WTC11 (cell line): ENCODE data around the gene PKP4. TPM values are rescaled to one million over a fixed set of nuclear protein-coding genes. Genes with fewer than 3 reads are reported as not detected.

Experiments used
- ATAC-seq: fragments of 200-7000 bp; cut with Tn5 transposase; 2 replicates; pipeline ENCODE4 v1.10.0; 2021; ENCODE audit warnings: mild to moderate bottlenecking, moderate library complexity
- CTCF ChIA-PET: fragments of 300-600 bp; sonication (Branson Sonifier 250); formaldehyde crosslinking; loops from one replicate; lab custom pipeline; 2021; ENCODE audit warnings: antibody characterized with exemption; lab: Charles Lee
- POLR2A ChIA-PET: fragments of 350-600 bp; sonication (Branson Sonifier 250); formaldehyde crosslinking; loops from one replicate; lab custom pipeline; 2021; ENCODE audit warnings: antibody characterized with exemption; lab: Charles Lee
- DNase-seq: peaks from one replicate; pipeline ENCODE4 v3.0.0; 2021; ENCODE audit warnings: low spot score
- H3K27ac Mint-ChIP-seq: 2 replicates; pipeline ENCODE4 v1.8.0; 2021; ENCODE audit warnings: mixed read lengths
- H3K27me3 Mint-ChIP-seq: 2 replicates; pipeline ENCODE4 v1.8.0; 2021; ENCODE audit warnings: low read depth, mild to moderate bottlenecking, moderate library complexity, mixed read lengths
- H3K36me3 Mint-ChIP-seq: 2 replicates; pipeline ENCODE4 v1.8.0; 2021; ENCODE audit warnings: mixed read lengths
- H3K4me1 Mint-ChIP-seq: 2 replicates; pipeline ENCODE4 v1.8.0; 2022; ENCODE audit warnings: mixed read lengths
- H3K4me3 Mint-ChIP-seq: 2 replicates; pipeline ENCODE4 v1.8.0; 2021; ENCODE audit warnings: mild to moderate bottlenecking, moderate library complexity, mixed read lengths
- H3K9me3 Mint-ChIP-seq: 2 replicates; pipeline ENCODE4 v1.8.0; 2021; ENCODE audit warnings: mixed read lengths
- AFF4 ChIP-seq: sonication (generic); formaldehyde crosslinking; IDR thresholded peaks from 2 replicates; pipeline ENCODE4 v1.8.1; 2023; ENCODE audit warnings: mild to moderate bottlenecking, missing genetic modification reagents, borderline replicate concordance
- CTCF ChIP-seq: fragments of 200-600 bp; IDR thresholded peaks from 2 replicates; pipeline ENCODE4 v1.8.0; 2022; ENCODE audit warnings: antibody characterized with exemption
- E2F1 ChIP-seq: sonication (generic); formaldehyde crosslinking; IDR thresholded peaks from 2 replicates; pipeline ENCODE4 v1.8.0; 2022; ENCODE audit warnings: mild to moderate bottlenecking, missing genetic modification reagents
- FOXK1 ChIP-seq: sonication (generic); formaldehyde crosslinking; IDR thresholded peaks from 2 replicates; pipeline ENCODE4 v1.8.0; 2022; ENCODE audit warnings: mild to moderate bottlenecking, moderate library complexity, missing genetic modification reagents
- IRF2 ChIP-seq: sonication (generic); formaldehyde crosslinking; IDR thresholded peaks from 2 replicates; pipeline ENCODE4 v1.8.0; 2022; ENCODE audit warnings: low read depth, missing genetic modification reagents, borderline replicate concordance
- MAX ChIP-seq: sonication (generic); formaldehyde crosslinking; IDR thresholded peaks from 2 replicates; pipeline ENCODE4 v1.8.0; 2022; ENCODE audit warnings: mild to moderate bottlenecking, missing genetic modification reagents
- NFATC4 ChIP-seq: fragments of 250-450 bp; sonication (Bioruptor Pico); IDR thresholded peaks from 2 replicates; pipeline ENCODE4 v1.9.0; 2021; ENCODE audit warnings: mild to moderate bottlenecking
- NFE2L1 ChIP-seq: sonication (generic); formaldehyde crosslinking; IDR thresholded peaks from 2 replicates; pipeline ENCODE4 v1.8.1; 2023; ENCODE audit warnings: missing genetic modification reagents
- NR3C1 ChIP-seq: sonication (generic); formaldehyde crosslinking; conservative IDR thresholded peaks from 2 replicates; pipeline ENCODE4 v1.8.1; 2023; ENCODE audit warnings: low read depth, mild to moderate bottlenecking, missing genetic modification reagents
- OVOL2 ChIP-seq: fragments of 250-450 bp; sonication (Bioruptor Pico); IDR thresholded peaks from 2 replicates; pipeline ENCODE4 v1.9.0; 2021; ENCODE audit warnings: mild to moderate bottlenecking, borderline replicate concordance
- PRRX2 ChIP-seq: fragments of 250-450 bp; sonication (Bioruptor Pico); IDR thresholded peaks from 2 replicates; pipeline ENCODE4 v1.8.0; 2021; ENCODE audit warnings: mild to moderate bottlenecking
- RORB ChIP-seq: fragments of 250-450 bp; sonication (Bioruptor Pico); IDR thresholded peaks from 2 replicates; pipeline ENCODE4 v1.9.0; 2021; ENCODE audit warnings: mild to moderate bottlenecking
- SMAD4 ChIP-seq: sonication (generic); formaldehyde crosslinking; IDR thresholded peaks from 2 replicates; pipeline ENCODE4 v1.8.0; 2022; ENCODE audit warnings: mild to moderate bottlenecking, missing genetic modification reagents
- TEAD4 ChIP-seq: sonication (generic); formaldehyde crosslinking; IDR thresholded peaks from 2 replicates; pipeline ENCODE4 v1.8.0; 2022; ENCODE audit warnings: mild to moderate bottlenecking, missing genetic modification reagents
- ZBTB43 ChIP-seq: sonication (generic); formaldehyde crosslinking; IDR thresholded peaks from 2 replicates; pipeline ENCODE4 v1.8.1; 2023; ENCODE audit warnings: mild to moderate bottlenecking, missing genetic modification reagents
- ZNF121 ChIP-seq: sonication (generic); formaldehyde crosslinking; IDR thresholded peaks from 2 replicates; pipeline ENCODE4 v1.8.0; 2023; ENCODE audit warnings: missing genetic modification reagents
- ZNF317 ChIP-seq: sonication (generic); formaldehyde crosslinking; IDR thresholded peaks from 2 replicates; pipeline ENCODE4 v1.8.1; 2023; ENCODE audit warnings: low read depth, mild to moderate bottlenecking, moderate library complexity, missing genetic modification reagents, borderline replicate concordance
- ZNF416 ChIP-seq: fragments of 250-450 bp; sonication (Bioruptor Pico); IDR thresholded peaks from 2 replicates; pipeline ENCODE4 v1.9.0; 2021; ENCODE audit warnings: mild to moderate bottlenecking, inconsistent platforms
- ZNF512 ChIP-seq: sonication (generic); formaldehyde crosslinking; IDR thresholded peaks from 2 replicates; pipeline ENCODE4 v1.8.1; 2022; ENCODE audit warnings: missing genetic modification reagents, borderline replicate concordance
- ZSCAN18 ChIP-seq: fragments of 250-450 bp; sonication (Bioruptor Pico); IDR thresholded peaks from 2 replicates; pipeline ENCODE4 v2.1.2; 2022; ENCODE audit warnings: mild to moderate bottlenecking, moderate library complexity
- total RNA-seq: library from RNA; stranded (reverse); gene quantifications from 3 replicates; pipeline ENCODE4 v1.2.3, GENCODE V29; 2021
- TF ChIP-seq, protein P1 (sequence below): sonication (generic); formaldehyde crosslinking; IDR thresholded peaks from 2 replicates; pipeline ENCODE4 v1.8.1; 2022; ENCODE audit warnings: low read depth, mild to moderate bottlenecking, moderate library complexity, missing genetic modification reagents, borderline replicate concordance
- TF ChIP-seq, protein P2 (sequence below): sonication (generic); formaldehyde crosslinking; IDR thresholded peaks from 2 replicates; pipeline ENCODE4 v1.8.0; 2023; ENCODE audit warnings: missing genetic modification reagents

Gene PKP4
- total RNA-seq, 1 experiment from 2014 or later, result 78.9 TPM

GRCh38 chr2:158510887-158511286 is 54.1 kb downstream of the PKP4 start (continued):
- TF ChIP-seq CTCF, result no peak
- TF ChIP-seq ZSCAN18, result no peak
- TF ChIP-seq OVOL2 (CRISPR knock-in tag), result no peak
- TF ChIP-seq E2F1 (CRISPR knock-in tag), result no peak
- TF ChIP-seq ZNF416 (CRISPR knock-in tag), result no peak
- no peak for TF ChIP-seq SMAD4

- Mint-ChIP-seq H3K4me3 (no peak overlapping the region), H3K27me3 (no peaks in the 10 kb centered on the region), H3K27ac (no peak overlapping the region)
- DNase-seq, result no peak
- POLR2A ChIA-PET, result no interaction called here
- TF ChIP-seq ZNF121 (CRISPR knock-in tag) (no peak), NFATC4 (CRISPR knock-in tag) (no peak), AFF4 (CRISPR knock-in tag) (no peak), ZNF512 (CRISPR knock-in tag) (no peak), ZNF317 (CRISPR knock-in tag) (no peak), MAX (CRISPR knock-in tag) (no peak), IRF2 (no peak), TEAD4 (CRISPR knock-in tag) (no peak), ZBTB43 (CRISPR knock-in tag) (no peak), NFE2L1 (CRISPR knock-in tag) (no peak), RORB (CRISPR knock-in tag) (no peak), NR3C1 (CRISPR knock-in tag) (no peak), PRRX2 (no peak), FOXK1 (no peak)
- TF ChIP-seq, protein P1, sequence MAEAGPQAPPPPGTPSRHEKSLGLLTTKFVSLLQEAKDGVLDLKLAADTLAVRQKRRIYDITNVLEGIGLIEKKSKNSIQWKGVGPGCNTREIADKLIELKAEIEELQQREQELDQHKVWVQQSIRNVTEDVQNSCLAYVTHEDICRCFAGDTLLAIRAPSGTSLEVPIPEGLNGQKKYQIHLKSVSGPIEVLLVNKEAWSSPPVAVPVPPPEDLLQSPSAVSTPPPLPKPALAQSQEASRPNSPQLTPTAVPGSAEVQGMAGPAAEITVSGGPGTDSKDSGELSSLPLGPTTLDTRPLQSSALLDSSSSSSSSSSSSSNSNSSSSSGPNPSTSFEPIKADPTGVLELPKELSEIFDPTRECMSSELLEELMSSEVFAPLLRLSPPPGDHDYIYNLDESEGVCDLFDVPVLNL, result no peak
- TF ChIP-seq, protein P2, sequence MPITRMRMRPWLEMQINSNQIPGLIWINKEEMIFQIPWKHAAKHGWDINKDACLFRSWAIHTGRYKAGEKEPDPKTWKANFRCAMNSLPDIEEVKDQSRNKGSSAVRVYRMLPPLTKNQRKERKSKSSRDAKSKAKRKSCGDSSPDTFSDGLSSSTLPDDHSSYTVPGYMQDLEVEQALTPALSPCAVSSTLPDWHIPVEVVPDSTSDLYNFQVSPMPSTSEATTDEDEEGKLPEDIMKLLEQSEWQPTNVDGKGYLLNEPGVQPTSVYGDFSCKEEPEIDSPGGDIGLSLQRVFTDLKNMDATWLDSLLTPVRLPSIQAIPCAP (CRISPR knock-in tag), result no peak
- TF ChIP-seq, all 79 proteins: peak for 0
- CTCF ChIA-PET, result interaction anchor here (1.2 kb wide), 1 partner anchor 14 kb away, joined by 3 read pairs; no protein-coding TSS in a partner anchor
- Mint-ChIP-seq H3K36me3 (peaks cover 6% of the 10 kb centered on the region), H3K4me1 (peaks cover 35% of the 10 kb centered on the region), H3K9me3 (no peaks in the 10 kb centered on the region)
- ATAC-seq, result no peak
These were observed 55.0 kb downstream of the PKP4 start for GRCh38 chr2:158511706-158512105.
